HG02938 (cell line): Measurements from ENCODE around the gene ST8SIA2.
"Not testable (repeated sequence)": the region's sequence is repeated elsewhere in the genome, so short reads cannot be mapped to it uniquely, and the experiment has no call there.

Experiments
- ATAC-seq: cut with Tn5 transposase; IDR thresholded peaks from one replicate; pipeline ENCODE4 v1.9.1; 2021; ENCODE audit warnings: mild to moderate bottlenecking, moderate library complexity; ENCODE audit not compliant: unreplicated experiment

Gene ST8SIA2

GRCh38 chr15:92435145-92435544, 41.5 kb downstream of the ST8SIA2 start:
- ATAC-seq: no peak

- no peak for ATAC-seq
Observed at GRCh38 chr15:92438471-92438870, 44.8 kb downstream of the ST8SIA2 start.

- ATAC-seq: no peak
Observed at GRCh38 chr15:92443381-92443780, 49.7 kb downstream of the ST8SIA2 start.

DNA sequence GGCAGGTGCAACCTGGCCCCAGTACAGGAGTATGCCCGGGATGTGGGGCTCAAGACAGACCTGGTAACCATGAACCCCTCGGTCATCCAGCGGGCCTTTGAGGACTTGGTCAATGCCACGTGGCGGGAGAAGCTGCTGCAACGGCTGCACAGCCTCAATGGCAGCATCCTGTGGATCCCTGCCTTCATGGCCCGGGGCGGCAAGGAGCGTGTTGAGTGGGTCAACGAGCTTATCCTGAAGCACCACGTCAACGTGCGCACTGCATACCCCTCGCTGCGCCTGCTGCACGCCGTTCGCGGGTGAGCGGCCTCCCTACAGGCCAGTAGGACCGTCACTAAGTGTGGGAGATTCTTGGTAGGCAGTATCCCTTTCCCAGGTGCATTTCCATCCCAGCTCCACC, 51.0 kb downstream of the ST8SIA2 start:
- no peak for ATAC-seq

GRCh38 chr15:92448370-92448769, 54.7 kb downstream of the ST8SIA2 start:
- no peak for ATAC-seq

DNA sequence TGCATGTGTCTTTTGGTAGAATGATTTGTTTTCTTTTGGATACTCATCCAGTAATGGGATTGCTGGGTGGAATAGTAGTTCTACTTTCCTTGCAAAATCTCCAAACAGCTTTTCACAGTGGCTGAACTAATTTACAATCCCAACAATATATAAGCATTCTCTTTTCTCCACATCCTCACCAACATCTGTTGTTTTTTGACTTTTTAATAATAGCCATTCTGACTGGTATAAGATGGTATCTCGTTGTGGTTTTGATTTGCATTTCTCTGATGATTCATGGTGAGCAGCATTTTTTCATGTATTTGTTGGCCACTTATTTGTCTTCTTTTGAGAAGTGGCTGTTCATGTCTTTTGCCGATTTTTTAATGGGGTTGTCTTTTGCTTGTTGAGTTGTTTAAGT, 55.8 kb downstream of the ST8SIA2 start:
- ATAC-seq: no peak

DNA sequence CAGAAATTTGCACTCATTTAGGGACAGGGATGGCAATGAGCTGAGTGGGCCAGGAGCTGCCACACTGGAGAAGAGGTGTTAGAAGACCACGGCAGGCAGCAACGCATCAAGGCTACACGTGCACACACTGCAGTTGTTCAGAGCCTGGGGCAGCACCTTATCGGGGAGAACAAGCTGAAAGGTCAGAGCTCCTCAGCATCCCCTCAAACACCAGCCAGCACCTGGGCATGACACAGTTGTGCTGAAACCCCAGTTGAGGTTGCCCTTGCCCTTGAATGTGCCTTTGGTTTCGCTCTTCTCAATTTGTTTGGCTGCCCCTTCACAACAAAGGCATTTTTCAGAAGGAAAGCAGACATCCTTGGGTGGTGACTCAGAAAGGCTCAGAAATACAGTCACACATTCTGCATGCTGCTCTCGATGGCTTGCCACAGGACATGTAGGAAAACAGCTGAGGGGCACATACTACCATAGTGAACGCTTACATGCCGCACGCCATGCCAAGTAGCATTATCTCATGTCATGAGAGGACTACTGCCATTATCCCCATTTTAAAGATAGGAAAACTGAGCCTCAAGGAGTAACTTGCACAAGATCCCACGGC, 57.6 kb downstream of the ST8SIA2 start:
- ATAC-seq: no peak

GRCh38 chr15:92452143-92452542, 58.5 kb downstream of the ST8SIA2 start:
- no peak for ATAC-seq

GRCh38 chr15:92453607-92454006, 59.9 kb downstream of the ST8SIA2 start:
- no peak for ATAC-seq

DNA sequence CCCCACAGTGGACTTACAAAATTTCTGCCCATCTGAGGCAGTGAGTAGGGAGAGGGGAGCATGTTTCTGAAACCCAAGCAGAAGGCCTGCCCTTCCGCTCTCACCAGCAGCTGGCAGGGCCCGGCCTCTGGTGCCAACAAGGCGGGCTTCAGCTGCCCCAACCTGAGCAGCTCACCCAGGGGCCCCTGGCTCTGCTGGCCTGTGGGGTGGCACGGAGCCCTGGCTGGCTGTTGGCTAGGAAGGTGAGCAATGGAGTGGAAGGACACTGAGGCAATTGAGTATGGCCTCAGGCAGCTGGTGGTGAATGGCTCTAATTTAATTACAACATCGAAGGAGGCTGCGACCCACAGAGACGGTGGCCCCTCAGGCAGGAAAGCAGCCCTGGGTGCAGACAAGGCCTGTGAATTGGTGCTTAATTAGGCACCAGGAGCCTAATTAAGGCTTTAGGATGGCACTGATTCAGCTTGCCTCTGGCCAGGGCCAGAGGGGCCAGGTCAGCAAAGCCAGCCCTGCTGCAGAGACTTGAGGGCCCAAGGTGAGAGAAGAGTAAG, 60.9 kb downstream of the ST8SIA2 start:
- no peak for ATAC-seq

GRCh38 chr15:92455271-92455670, 61.6 kb downstream of the ST8SIA2 start:
- ATAC-seq: no peak

DNA sequence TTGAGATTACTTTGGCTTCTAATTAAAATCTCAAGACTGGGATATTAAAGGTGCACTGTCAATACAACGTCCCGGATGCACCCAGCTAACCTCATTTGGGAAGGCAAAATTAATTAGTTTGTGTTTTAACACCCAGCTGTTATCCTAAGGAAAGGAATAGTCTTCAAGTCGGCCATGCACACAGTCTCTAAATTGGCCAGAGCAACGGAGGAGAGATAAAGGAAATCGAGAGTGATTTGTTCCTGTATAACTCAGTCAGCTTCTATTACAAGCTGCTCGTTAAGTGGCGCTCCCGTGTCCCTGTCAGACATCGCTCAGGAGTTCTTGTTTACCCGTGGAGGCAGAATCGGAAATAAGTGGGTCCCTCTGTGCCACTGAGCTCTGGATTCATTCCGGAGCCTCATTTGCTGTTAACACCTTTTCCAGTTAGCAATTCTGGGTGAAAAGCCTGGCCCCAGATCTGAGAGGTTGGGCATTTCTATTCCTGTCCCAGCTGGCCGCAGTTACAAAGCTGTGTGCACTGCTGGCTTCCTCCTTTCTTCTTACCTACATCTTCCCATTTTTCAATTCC, 63.9 kb downstream of the ST8SIA2 start:
- no peak for ATAC-seq

GRCh38 chr15:92460023-92460422, 66.3 kb downstream of the ST8SIA2 start:
- ATAC-seq: no peak

DNA sequence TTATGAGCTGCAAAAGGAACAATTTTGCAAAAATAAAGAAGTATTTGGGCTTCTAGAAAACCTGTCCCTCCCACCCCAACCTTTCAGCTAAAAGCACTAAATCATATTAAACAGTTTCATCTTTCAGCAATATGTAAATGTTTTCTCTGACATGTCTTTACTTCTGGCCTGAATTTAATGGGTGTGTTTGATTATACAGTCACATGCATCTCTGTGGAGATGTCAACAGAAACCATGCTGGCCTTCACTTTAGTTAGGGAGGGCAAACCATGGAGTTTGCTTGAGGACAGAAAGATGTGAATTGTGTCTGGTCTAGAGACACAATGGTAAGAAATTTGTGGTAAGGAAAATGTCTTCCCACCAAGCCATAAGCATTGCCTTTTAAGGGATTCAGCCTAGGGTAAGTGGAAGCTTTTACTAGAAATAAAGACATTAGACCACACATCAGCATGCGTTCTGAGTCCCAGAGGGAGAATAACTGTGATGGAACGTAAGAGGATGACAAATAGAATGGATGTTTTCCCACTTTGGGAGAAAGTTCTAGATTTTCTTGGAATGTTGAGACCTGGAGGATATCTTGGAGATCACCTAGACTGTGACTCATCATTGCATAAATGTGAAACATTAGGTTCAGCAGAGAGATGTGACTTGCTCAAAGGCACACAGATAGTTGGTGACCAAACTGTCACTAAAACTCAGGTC, 68.9 kb downstream of the ST8SIA2 start:
- no peak for ATAC-seq

DNA sequence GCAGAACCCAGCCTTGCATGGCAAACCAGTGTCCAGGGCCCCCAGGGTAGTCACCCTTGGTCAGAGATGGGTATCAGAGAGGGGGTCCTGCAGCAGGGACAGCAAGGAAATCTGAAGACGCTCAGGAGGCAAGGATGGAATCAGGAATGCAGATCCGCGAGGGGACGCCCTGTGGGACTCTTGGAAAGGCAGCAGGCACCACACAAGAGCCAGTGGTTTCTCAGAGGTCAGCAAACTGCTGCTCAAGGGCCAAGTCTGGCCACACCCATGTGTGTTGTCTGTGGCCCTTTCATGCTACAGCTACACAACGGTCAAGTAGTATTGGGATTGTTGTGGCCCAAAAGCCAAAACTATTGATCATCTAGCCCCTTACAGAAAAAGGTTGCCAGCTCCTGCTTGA, 69.7 kb downstream of the ST8SIA2 start:
- ATAC-seq: no peak

- ATAC-seq: no peak
Observed at GRCh38 chr15:92463826-92464225, 70.1 kb downstream of the ST8SIA2 start.

- ATAC-seq: no peak
Observed at GRCh38 chr15:92466834-92467233, 73.2 kb downstream of the ST8SIA2 start.

DNA sequence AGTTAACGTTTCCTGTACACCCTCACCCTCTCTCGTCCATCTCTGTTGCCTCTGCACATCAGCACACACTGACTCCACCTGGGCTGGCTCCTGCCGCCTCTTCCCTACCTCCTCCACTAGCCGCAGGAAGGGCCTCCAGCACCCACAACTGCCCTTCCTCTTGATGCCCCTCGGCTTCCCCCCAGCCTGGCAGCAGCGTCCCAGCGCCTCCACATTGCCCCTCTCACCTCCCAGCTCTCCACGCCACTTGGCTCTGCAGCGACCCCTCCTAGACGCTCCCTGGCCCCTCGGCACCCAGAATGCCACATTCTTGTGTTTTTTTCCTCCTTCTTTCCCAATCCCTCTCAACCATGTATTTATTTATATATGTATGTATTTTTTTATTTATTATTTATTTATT, 73.6 kb downstream of the ST8SIA2 start:
- ATAC-seq: no peak

- no peak for ATAC-seq
Observed at GRCh38 chr15:92468991-92469390, 75.3 kb downstream of the ST8SIA2 start.

DNA sequence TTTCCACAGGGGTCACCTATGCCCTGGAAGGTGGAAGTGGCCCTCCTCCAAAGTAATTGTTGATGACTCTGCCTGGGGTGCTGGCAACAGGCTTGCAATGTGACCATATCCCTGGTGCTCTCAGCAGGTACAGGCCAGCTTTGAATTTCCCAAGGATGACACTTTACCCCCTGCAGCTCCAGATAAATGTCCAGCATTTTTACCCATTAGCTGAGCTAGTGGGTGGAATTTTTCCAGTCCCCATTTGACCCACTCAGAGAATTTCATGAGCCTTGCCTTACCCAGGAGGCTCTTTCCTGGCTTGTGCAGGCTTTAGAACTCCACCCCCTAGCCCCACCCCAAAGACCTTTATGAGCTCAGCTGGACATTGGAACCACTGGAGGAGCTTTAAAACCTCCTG, 77.6 kb downstream of the ST8SIA2 start:
- no peak for ATAC-seq

- no peak for ATAC-seq
Observed at GRCh38 chr15:92473756-92474155, 80.1 kb downstream of the ST8SIA2 start.

DNA sequence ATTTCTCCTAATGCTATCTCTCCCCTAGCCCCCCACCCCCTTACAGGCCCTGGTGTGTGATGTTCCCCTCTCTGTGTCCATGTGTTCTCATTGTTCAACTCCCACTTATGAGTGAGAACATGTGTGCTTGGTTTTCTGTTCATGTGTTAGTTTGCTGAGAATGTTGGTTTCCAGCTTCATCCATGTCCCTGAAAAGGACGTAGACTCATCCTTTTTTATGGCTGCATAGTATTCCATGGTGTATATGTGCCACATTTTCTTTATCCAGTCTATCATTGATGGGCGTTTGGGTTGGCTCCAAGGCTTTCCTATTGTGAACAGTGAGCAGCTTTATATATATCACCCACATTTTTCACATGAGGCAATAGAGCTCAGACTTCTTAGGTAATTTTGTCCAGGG, 86.0 kb downstream of the ST8SIA2 start:
- not testable (repeated sequence) for ATAC-seq
